Kidney epithelial cell (primary cell): ENCODE data around the gene CILP2. TPM values are rescaled to one million over a fixed set of nuclear protein-coding genes. Genes with fewer than 3 reads are reported as not detected.
A peak's percentile ranks its signal among the peaks of the same experiment; 100 is the strongest.

Experiments
- DNase-seq: peaks from one replicate; pipeline ENCODE4 v3.0.0-alpha.2; 2010; ENCODE audit warnings: low read depth
- H3K27me3 ChIP-seq: 2 replicates; pipeline ENCODE4 v1.6.0; 2011; ENCODE audit warnings: low read length; ENCODE audit not compliant: control insufficient read depth, insufficient read depth
- H3K36me3 ChIP-seq: 2 replicates; pipeline ENCODE4 v1.5.1; 2011; ENCODE audit warnings: low read length; ENCODE audit not compliant: control insufficient read depth, insufficient read depth
- H3K4me3 ChIP-seq: 2 replicates; pipeline ENCODE4 v1.5.1; 2011; ENCODE audit warnings: low read depth, mild to moderate bottlenecking, control low read depth, low read length
- total RNA-seq: library from RNA; depleted of rRNA; stranded (reverse); fragments of >200 nt; gene quantifications from 2 replicates; pipeline ENCODE4 v1.2.3, GENCODE V29; 2015
- TF ChIP-seq, protein P1 (sequence below): IDR thresholded peaks from 2 replicates; pipeline ENCODE4 v1.5.1; 2011; ENCODE audit warnings: mild to moderate bottlenecking, moderate library complexity, low read length, control low read depth, inconsistent platforms; ENCODE audit not compliant: insufficient read depth, poor library complexity, severe bottlenecking

CILP2 gene
- total RNA-seq, 1 donor from 2014 or later: not detected

DNA sequence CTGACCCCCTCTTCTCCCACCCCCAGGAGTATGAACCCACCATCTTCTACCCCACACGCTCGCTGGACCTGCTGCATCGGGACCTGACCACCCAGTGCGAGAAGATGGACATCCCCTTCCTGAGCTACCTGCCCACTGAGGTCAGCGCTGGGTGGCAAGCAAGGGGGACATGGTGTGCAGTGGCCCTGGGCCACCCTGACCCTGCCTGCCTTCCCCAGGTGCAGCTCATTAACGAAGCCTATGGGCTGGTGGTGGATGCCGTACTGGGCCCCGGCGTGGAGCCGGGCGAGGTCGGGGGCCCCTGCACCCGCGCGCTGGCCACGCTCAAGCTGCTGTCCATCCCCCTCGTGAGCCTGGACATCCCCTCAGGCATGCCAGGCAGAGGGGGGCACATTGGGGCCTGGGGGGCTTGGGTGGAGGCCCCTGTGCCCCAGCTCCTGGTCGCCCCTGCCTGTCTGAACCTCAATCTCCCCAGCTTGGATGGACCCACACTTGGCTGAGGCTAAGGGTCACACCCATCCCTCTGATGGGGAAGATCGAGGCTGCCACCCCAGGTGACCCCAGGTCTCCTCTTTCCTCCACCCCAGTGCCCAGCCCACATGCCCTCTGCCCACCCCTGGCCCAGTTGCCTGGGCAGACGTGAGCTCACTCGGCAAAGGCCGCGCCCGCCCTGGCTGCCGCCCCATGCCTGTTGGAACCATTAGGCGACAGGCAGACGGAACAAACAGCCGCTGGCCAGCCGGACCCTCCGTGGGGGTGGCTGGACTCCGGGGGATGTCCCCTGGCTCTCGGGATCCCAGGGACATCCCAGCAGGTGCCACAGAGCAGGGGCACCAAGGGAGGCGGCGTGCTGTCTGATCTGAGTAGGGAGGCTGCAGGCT is 2.5 kb upstream of the CILP2 start:
- TF ChIP-seq, protein P1, sequence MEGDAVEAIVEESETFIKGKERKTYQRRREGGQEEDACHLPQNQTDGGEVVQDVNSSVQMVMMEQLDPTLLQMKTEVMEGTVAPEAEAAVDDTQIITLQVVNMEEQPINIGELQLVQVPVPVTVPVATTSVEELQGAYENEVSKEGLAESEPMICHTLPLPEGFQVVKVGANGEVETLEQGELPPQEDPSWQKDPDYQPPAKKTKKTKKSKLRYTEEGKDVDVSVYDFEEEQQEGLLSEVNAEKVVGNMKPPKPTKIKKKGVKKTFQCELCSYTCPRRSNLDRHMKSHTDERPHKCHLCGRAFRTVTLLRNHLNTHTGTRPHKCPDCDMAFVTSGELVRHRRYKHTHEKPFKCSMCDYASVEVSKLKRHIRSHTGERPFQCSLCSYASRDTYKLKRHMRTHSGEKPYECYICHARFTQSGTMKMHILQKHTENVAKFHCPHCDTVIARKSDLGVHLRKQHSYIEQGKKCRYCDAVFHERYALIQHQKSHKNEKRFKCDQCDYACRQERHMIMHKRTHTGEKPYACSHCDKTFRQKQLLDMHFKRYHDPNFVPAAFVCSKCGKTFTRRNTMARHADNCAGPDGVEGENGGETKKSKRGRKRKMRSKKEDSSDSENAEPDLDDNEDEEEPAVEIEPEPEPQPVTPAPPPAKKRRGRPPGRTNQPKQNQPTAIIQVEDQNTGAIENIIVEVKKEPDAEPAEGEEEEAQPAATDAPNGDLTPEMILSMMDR: no peak
- Histone ChIP-seq H3K4me3 (no peak overlapping the region), H3K27me3 (peaks cover 40% of the 10 kb centered on the region), H3K36me3 (no peaks in the 10 kb centered on the region)
- no peak for DNase-seq

DNA sequence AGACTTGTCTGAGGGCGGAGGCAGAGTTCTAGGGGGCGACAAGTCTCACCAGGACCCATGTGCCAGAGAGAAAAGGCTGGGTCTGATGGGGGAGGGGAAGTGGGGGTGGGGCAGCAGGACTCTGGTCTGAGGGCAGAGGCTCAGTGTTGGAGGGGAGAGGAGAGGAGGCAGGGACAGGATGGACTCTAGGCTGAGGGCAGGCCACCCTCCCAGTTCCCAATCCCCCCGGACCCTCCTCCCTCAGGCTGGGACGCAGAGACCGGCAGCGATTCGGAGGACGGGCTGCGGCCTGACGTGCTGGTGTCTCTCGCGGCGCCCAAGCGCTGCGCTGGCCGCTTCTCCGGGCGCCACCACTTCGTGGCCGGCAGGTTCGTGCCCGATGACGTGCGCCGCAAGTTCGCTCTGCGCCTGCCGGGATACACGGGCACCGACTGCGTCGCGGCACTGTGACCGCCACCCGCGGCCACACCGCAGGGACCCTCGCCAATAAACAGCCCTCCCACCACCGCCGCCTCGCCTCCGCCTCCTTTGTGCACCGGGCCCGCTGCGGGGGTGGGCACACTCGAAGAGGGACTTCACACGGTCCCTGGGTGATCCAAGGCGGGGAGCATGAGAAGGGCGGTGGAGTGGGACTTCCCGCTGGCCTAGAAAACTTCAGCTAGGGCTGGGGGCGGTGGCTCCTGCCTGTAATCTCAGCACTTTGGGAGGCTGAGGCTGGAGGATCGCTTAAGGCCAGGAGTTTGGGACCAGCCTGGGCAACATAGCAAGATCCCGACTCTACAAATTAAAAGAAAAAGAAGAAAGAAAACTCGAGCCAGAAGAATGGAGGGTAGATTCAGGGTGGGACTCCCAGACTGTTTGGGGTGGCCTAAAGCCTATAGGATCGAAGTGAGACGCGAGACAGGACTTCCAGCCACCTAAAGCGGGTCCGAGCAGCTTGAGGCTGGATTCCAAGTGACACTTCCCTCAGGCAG is 703 bp upstream of the CILP2 start:
- Histone ChIP-seq H3K27me3 (peaks cover 50% of the 10 kb centered on the region), H3K4me3 (no peak overlapping the region), H3K36me3 (no peaks in the 10 kb centered on the region)
- TF ChIP-seq, protein P1: no peak
- no peak for DNase-seq

DNA sequence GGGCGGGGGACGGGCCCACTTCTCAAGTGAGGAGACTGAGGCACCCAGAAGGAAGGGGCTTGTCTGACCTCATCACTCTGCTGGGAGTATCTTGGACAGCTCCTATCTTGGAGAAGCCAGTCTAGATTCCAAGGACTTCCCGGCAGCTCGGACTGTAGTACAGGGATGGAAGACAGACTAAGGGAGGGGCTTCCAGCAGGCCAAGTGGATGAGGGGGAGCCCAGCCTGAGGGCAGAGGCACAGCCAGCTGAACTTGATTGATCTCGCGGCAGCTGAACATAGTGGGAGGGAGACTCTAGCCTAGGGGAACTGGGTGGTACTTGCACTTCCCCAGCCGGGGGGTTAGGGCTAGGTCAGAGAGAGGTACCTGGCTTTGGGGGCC is 711 bp downstream of the CILP2 start:
- TF ChIP-seq, protein P1: no peak
- H3K36me3 ChIP-seq: no peaks in the 10 kb centered on the region
- no peak overlapping the region for H3K4me3 ChIP-seq
- H3K27me3 ChIP-seq: peaks cover 50% of the 10 kb centered on the region
- DNase-seq: no peak

DNA sequence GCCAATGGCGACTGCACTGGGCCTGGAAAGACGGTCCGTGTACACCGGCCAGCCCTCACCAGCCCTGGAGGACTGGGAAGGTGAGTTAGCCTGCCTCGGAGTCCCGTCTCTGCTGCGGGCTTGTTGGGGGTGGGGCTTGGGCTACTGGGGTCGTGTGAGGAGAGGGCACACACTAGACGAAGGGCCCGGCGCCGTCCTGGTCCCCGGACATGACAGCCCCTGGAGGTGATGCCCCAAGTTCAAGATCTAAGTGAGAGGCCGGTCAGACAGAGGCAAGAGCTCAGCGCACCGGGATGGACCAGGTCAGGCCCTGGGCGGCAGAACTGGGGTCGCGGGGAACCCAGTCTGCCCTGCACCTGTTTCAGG is 1.6 kb downstream of the CILP2 start:
- H3K36me3 ChIP-seq: no peaks in the 10 kb centered on the region
- no peak for DNase-seq
- H3K4me3 ChIP-seq: no peak overlapping the region
- TF ChIP-seq, protein P1: no peak
- peaks cover 46% of the 10 kb centered on the region for H3K27me3 ChIP-seq

DNA sequence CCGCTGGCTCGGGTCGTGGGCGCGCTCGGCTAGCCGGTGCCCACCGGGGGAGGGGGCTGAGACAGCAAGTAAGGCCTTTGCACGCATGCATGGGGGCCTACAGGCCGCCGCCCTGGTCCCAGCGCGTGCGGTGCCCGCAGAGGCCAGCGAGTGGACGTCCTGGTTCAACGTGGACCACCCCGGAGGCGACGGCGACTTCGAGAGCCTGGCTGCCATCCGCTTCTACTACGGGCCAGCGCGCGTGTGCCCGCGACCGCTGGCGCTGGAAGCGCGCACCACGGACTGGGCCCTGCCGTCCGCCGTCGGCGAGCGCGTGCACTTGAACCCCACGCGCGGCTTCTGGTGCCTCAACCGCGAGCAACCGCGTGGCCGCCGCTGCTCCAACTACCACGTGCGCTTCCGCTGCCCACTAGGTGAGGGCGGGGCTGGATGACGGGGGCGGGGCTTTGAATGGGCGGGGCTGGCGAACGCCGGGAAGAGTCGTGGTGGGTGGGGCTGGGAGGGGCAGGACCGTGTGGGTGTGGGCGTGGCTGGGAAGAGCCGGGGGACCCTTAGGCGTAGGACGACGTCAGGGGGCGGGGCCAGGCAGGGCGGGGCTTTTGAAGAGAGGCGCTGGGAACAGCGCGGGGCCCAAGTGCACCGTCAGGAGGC is 2.1 kb downstream of the CILP2 start:
- H3K27me3 ChIP-seq: peaks cover 46% of the 10 kb centered on the region
- TF ChIP-seq, protein P1: no peak
- peak; percentile 26 for DNase-seq
- H3K4me3 ChIP-seq: peak overlapping the region; percentile 13
- no peaks in the 10 kb centered on the region for H3K36me3 ChIP-seq
